Spleen (tissue), 7 donors: Measurements from ENCODE around the gene RBM17.

Experiments used
- CTCF ChIP-seq, 11 experiments: fragments of 200-600 bp in 7 of 11; fragments of 450-650 bp in 4 of 11; sonication (generic) in 4 of 11; IDR thresholded peaks in 8 of 11; conservative IDR thresholded peaks in 3 of 11; 1 replicate in 7 of 11; 2 replicates in 4 of 11; pipeline versions ENCODE4 v1.4.0 to v1.8.0; 2016 to 2021; ENCODE audit warnings: antibody characterized with exemption in 11 of 11, inconsistent platforms in 4 of 11, mild to moderate bottlenecking in 1 of 11
- POLR2A ChIP-seq, 3 donors: fragments of 450-650 bp; IDR thresholded peaks; one replicate each; pipeline ENCODE4 v1.5.1; 2017; ENCODE audit warnings: antibody characterized with exemption in 3 of 3, mild to moderate bottlenecking in 1 of 3
- POLR2AphosphoS5 ChIP-seq, 3 donors: sonication (generic); formaldehyde crosslinking; IDR thresholded peaks; one replicate each; pipeline ENCODE4 v1.5.1; 2017; ENCODE audit warnings: antibody characterized with exemption in 3 of 3
- donor health status: DM: no; HTN: no; CAD: no; lungs with moderate emphysema.
- donor health status: DM: no; HTN: no; CAD: no.
- donor health status: DM: no; HTN: no; CAD: no.

GRCh38 chr10:6108631-6109443 is 20.0 kb downstream of the RBM17 start:
- TF ChIP-seq POLR2AphosphoS5 (IDR thresholded peaks at IDR 0.05) (peak in 1 of 3 donors; percentile 37), CTCF (IDR thresholded peaks at IDR 0.05 in 8 of 11, conservative IDR thresholded peaks at IDR 0.05 in 3 of 11) (peak in 10 of 11 experiments; percentile 59 to 94 (median 81)), POLR2A (IDR thresholded peaks at IDR 0.05) (no peak)
